Gastrocnemius medialis (tissue), 4 donors: ENCODE results near the gene SH3RF1.

ENCODE experiments used
- POLR2A ChIP-seq, 2 donors: fragments of 450-650 bp; IDR thresholded peaks; one replicate each; pipeline ENCODE4 v1.6.1; 2017; ENCODE audit warnings: antibody characterized with exemption in 2 of 2, mild to moderate bottlenecking in 2 of 2, moderate library complexity in 2 of 2
- TF ChIP-seq, protein P1 (sequence below), 5 experiments: fragments of 450-650 bp in 3 of 5; fragments of 200-600 bp in 2 of 5; sonication (generic) in 2 of 5; IDR thresholded peaks in 4 of 5; conservative IDR thresholded peaks in 1 of 5; 1 replicate in 4 of 5; 2 replicates in 1 of 5; pipeline ENCODE4 v1.5.1; 2016 to 2019; ENCODE audit warnings: antibody characterized with exemption in 5 of 5, mild to moderate bottlenecking in 3 of 5, moderate library complexity in 3 of 5

DNA sequence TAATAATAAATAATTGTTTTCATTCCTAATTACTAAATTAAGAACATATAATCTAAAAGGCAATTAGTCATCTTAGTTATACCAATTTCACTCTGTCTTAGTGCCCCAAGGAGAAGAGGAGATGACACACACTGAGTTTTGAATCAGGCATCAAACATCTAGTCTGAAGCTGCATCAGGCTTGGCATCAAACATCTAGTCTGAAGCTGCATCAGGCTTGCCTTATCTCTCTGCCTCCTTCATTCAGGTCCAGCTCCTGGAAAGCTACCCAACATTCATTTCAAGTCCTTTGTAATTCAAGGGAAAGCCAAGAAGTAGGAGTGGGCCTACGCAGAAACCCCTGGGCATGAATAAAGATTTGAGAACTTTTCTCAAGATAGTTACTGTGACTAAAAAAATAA is 62.2 kb downstream of the SH3RF1 start:
- TF ChIP-seq POLR2A (IDR thresholded peaks at IDR 0.05) = no peak
- TF ChIP-seq, protein P1, sequence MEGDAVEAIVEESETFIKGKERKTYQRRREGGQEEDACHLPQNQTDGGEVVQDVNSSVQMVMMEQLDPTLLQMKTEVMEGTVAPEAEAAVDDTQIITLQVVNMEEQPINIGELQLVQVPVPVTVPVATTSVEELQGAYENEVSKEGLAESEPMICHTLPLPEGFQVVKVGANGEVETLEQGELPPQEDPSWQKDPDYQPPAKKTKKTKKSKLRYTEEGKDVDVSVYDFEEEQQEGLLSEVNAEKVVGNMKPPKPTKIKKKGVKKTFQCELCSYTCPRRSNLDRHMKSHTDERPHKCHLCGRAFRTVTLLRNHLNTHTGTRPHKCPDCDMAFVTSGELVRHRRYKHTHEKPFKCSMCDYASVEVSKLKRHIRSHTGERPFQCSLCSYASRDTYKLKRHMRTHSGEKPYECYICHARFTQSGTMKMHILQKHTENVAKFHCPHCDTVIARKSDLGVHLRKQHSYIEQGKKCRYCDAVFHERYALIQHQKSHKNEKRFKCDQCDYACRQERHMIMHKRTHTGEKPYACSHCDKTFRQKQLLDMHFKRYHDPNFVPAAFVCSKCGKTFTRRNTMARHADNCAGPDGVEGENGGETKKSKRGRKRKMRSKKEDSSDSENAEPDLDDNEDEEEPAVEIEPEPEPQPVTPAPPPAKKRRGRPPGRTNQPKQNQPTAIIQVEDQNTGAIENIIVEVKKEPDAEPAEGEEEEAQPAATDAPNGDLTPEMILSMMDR (IDR thresholded peaks at IDR 0.05 in 4 of 5, conservative IDR thresholded peaks at IDR 0.05 in 1 of 5) = no peak
